Measurements from ENCODE around the gene TMTC4.

DNA sequence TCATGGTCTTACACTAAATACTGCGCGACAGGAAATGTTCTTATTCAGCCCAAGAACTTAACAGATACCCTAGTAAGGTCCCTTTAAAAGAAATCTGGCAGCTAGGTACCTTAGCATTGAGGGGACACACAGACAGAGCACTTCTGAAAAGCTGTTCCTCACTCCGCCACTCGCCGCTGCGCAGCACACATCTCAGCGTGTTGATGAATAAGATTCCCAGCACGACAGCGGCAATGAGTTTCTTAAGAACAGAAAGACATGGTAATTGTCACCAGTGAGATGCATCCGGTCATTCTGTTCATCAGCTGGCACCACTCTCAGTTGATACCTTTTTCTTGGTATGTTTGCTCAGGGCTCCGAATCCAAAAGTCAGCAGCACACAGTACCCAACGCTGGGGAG, 39.9 kb downstream of the TMTC4 start:
- TF ChIP-seq, protein P1, sequence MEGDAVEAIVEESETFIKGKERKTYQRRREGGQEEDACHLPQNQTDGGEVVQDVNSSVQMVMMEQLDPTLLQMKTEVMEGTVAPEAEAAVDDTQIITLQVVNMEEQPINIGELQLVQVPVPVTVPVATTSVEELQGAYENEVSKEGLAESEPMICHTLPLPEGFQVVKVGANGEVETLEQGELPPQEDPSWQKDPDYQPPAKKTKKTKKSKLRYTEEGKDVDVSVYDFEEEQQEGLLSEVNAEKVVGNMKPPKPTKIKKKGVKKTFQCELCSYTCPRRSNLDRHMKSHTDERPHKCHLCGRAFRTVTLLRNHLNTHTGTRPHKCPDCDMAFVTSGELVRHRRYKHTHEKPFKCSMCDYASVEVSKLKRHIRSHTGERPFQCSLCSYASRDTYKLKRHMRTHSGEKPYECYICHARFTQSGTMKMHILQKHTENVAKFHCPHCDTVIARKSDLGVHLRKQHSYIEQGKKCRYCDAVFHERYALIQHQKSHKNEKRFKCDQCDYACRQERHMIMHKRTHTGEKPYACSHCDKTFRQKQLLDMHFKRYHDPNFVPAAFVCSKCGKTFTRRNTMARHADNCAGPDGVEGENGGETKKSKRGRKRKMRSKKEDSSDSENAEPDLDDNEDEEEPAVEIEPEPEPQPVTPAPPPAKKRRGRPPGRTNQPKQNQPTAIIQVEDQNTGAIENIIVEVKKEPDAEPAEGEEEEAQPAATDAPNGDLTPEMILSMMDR (IDR thresholded peaks at IDR 0.05), result no peak
- no peak for TF ChIP-seq POLR2A (IDR thresholded peaks at IDR 0.05)
